HepG2 (cell line): Measurements from ENCODE around the gene SEC24A. TPM values are rescaled to one million over a fixed set of nuclear protein-coding genes. Genes with fewer than 3 reads are reported as not detected.
A peak's percentile ranks its signal among the peaks of the same experiment; 100 is the strongest.

Source experiments
- BRD4 ChIP-seq: sonication (generic); formaldehyde crosslinking; IDR thresholded peaks from 2 replicates; pipeline ENCODE4 v1.4.0; 2020; ENCODE audit warnings: missing genetic modification reagents
- KAT7 ChIP-seq: IDR thresholded peaks from 2 replicates; pipeline ENCODE4 v1.6.1; 2018; ENCODE audit warnings: borderline replicate concordance, missing compliant biosample characterization
- MAFK ChIP-seq, 2 experiments: IDR thresholded peaks in 1 of 2; conservative IDR thresholded peaks in 1 of 2; 2 replicates each; pipeline ENCODE4 v1.6.1; 2011; ENCODE audit warnings: improper control_type of control experiment in 2 of 2, low read length in 2 of 2
- NFAT5 ChIP-seq: sonication (generic); formaldehyde crosslinking; IDR thresholded peaks from 2 replicates; pipeline ENCODE4 v1.4.0; 2020; ENCODE audit warnings: missing genetic modification reagents
- NFYC ChIP-seq: IDR thresholded peaks from 2 replicates; pipeline ENCODE4 v1.6.1; 2016; ENCODE audit warnings: missing genetic modification reagents, missing compliant biosample characterization
- PHF20 ChIP-seq: sonication (generic); formaldehyde crosslinking; IDR thresholded peaks from 2 replicates; pipeline ENCODE4 v1.5.0; 2020; ENCODE audit warnings: mild to moderate bottlenecking, missing genetic modification reagents
- POLR2A ChIP-seq, 2 experiments: IDR thresholded peaks; 2 replicates each; pipeline ENCODE4 v1.6.1; 2011; ENCODE audit warnings: low read depth in 2 of 2, low read length in 2 of 2, mild to moderate bottlenecking in 1 of 2, moderate library complexity in 1 of 2; ENCODE audit not compliant: insufficient read depth in 1 of 2
- RBAK ChIP-seq: sonication (generic); formaldehyde crosslinking; IDR thresholded peaks from 2 replicates; pipeline ENCODE4 v1.5.1; 2020; ENCODE audit warnings: mild to moderate bottlenecking, missing genetic modification reagents
- RXRB ChIP-seq: IDR thresholded peaks from 2 replicates; pipeline ENCODE4 v1.6.1; 2016; ENCODE audit warnings: borderline replicate concordance, missing genetic modification reagents, missing compliant biosample characterization
- SP2 ChIP-seq: sonication (generic); formaldehyde crosslinking; IDR thresholded peaks from 2 replicates; pipeline ENCODE4 v1.5.1; 2020; ENCODE audit warnings: mild to moderate bottlenecking, missing genetic modification reagents
- THAP11 ChIP-seq: IDR thresholded peaks from 2 replicates; pipeline ENCODE4 v1.6.1; 2016; ENCODE audit warnings: missing biosample characterization, missing genetic modification reagents
- WIZ ChIP-seq: sonication (generic); formaldehyde crosslinking; IDR thresholded peaks from 2 replicates; pipeline ENCODE4 v1.5.1; 2020; ENCODE audit warnings: mild to moderate bottlenecking, missing genetic modification reagents
- YEATS2 ChIP-seq: sonication (generic); formaldehyde crosslinking; IDR thresholded peaks from 2 replicates; pipeline ENCODE4 v1.4.0; 2020; ENCODE audit warnings: missing genetic modification reagents, borderline replicate concordance
- ZBTB20 ChIP-seq: sonication (generic); formaldehyde crosslinking; IDR thresholded peaks from 2 replicates; pipeline ENCODE4 v1.8.1; 2023; ENCODE audit warnings: missing genetic modification reagents, low read depth, mild to moderate bottlenecking, borderline replicate concordance
- ZBTB25 ChIP-seq: IDR thresholded peaks from 2 replicates; pipeline ENCODE4 v1.6.1; 2018; ENCODE audit warnings: missing genetic modification reagents
- ZNF160 ChIP-seq: sonication (generic); formaldehyde crosslinking; IDR thresholded peaks from 2 replicates; pipeline ENCODE4 v1.8.0; 2022; ENCODE audit warnings: mild to moderate bottlenecking, inconsistent platforms, missing genetic modification reagents
- ZNF253 ChIP-seq: sonication (generic); formaldehyde crosslinking; IDR thresholded peaks from 2 replicates; pipeline ENCODE4 v1.8.0; 2022; ENCODE audit warnings: mild to moderate bottlenecking, missing genetic modification reagents, borderline replicate concordance
- ZNF264 ChIP-seq: sonication (generic); formaldehyde crosslinking; IDR thresholded peaks from 2 replicates; pipeline ENCODE4 v1.4.0; 2020; ENCODE audit warnings: missing genetic modification reagents
- ZNF30 ChIP-seq: sonication (generic); formaldehyde crosslinking; IDR thresholded peaks from 2 replicates; pipeline ENCODE4 v1.5.0; 2020; ENCODE audit warnings: mild to moderate bottlenecking, missing genetic modification reagents
- ZNF510 ChIP-seq: sonication (generic); formaldehyde crosslinking; IDR thresholded peaks from 2 replicates; pipeline ENCODE4 v1.4.0; 2020; ENCODE audit warnings: low read depth, mild to moderate bottlenecking, missing genetic modification reagents
- ZNF619 ChIP-seq: sonication (generic); formaldehyde crosslinking; IDR thresholded peaks from 2 replicates; pipeline ENCODE4 v1.4.0; 2020; ENCODE audit warnings: mild to moderate bottlenecking, missing genetic modification reagents
- ZNF740 ChIP-seq: sonication (generic); formaldehyde crosslinking; IDR thresholded peaks from 2 replicates; pipeline ENCODE4 v1.4.0; 2020; ENCODE audit warnings: missing genetic modification reagents
- ZNF773 ChIP-seq: sonication (generic); formaldehyde crosslinking; IDR thresholded peaks from 2 replicates; pipeline ENCODE4 v1.4.0; 2020; ENCODE audit warnings: missing genetic modification reagents, borderline replicate concordance
- ZSCAN9 ChIP-seq: IDR thresholded peaks from 2 replicates; pipeline ENCODE4 v1.6.1; 2016; ENCODE audit warnings: borderline replicate concordance
- polyA plus RNA-seq, 8 experiments: library from polyadenylated mRNA; depleted of rRNA in 3 of 8; stranded (reverse) in 7 of 8; unstranded in 1 of 8; fragments of >200 nt; fragmentation: Illumina TruSeq in 4 of 8; extraction: Trizol in 4 of 8; gene quantifications; 2 replicates each; pipeline versions ENCODE4 v1.2.1 to v1.2.3, GENCODE V29; 2011 to 2016; ENCODE audit warnings: low read depth in 4 of 8, missing spikeins in 1 of 8, mixed read lengths in 1 of 8; ENCODE audit not compliant: insufficient read depth in 1 of 8
- total RNA-seq, 5 experiments: library from RNA; depleted of rRNA; stranded (reverse); fragments of >200 nt; fragmentation: Illumina TruSeq; extraction: Trizol; gene quantifications; 2 replicates each; pipeline ENCODE4 v1.2.3, GENCODE V29; 2016; ENCODE audit warnings: low read depth in 1 of 5

The SEC24A gene
- total and polyA plus RNA-seq, 2 of the 13 experiments (the other 11 are each of a cell fraction or from before 2014, with no cell fraction given) = 30.5 to 56.8 TPM

- TF ChIP-seq ZNF773 (CRISPR knock-in tag) (peak; percentile 19; the same call in 1 of the 2 replicates), YEATS2 (CRISPR knock-in tag) (peak; percentile 91), THAP11 (CRISPR knock-in tag) (peak; percentile 87), RXRB (CRISPR knock-in tag) (peak; percentile 90), KAT7 (CRISPR knock-in tag) (peak; percentile 88), NFYC (peak; percentile 58), SP2 (CRISPR knock-in tag) (peak; percentile 69), ZBTB20 (CRISPR knock-in tag) (no peak), POLR2A (IDR thresholded peaks at IDR 0.05; ENCODE audit: insufficient read depth in 1 of 2, low read depth in 2 of 2, low read length in 2 of 2) (peak; percentile 69 to 88), BRD4 (CRISPR knock-in tag) (peak; percentile 56; the same call in 1 of the 2 replicates), ZNF160 (CRISPR knock-in tag) (no peak), RBAK (no peak; the same call in 1 of the 2 replicates), ZBTB25 (CRISPR knock-in tag) (peak; percentile 100), ZNF264 (CRISPR knock-in tag) (peak; percentile 76), ZNF510 (CRISPR knock-in tag) (peak; percentile 87; the same call in 1 of the 2 replicates), MAFK (conservative IDR thresholded peaks at IDR 0.05 in 1 of 2, IDR thresholded peaks at IDR 0.05 in 1 of 2; ENCODE audit: low read length in 2 of 2) (no peak), ZNF253 (CRISPR knock-in tag) (no peak; the same call in 1 of the 2 replicates), WIZ (CRISPR knock-in tag) (no peak), ZSCAN9 (peak; percentile 80), ZNF619 (CRISPR knock-in tag) (0 out of 2 replicates have a peak, but pooled peaks have one; percentile 36), PHF20 (CRISPR knock-in tag) (peak; percentile 83), ZNF740 (CRISPR knock-in tag) (peak; percentile 48; the same call in 1 of the 2 replicates), ZNF30 (CRISPR knock-in tag) (0 out of 2 replicates have a peak, but pooled peaks have one; percentile 32), NFAT5 (CRISPR knock-in tag) (peak; percentile 80)
Observed at GRCh38 chr5:134648425-134649162, at the start of gene SEC24A (continued).
